Endothelial cell of umbilical vein (primary cell): ENCODE measurements around the gene LCE4A. TPM values are rescaled to one million over a fixed set of nuclear protein-coding genes. Genes with fewer than 3 reads are reported as not detected.

Experiments
- BruUV-seq: library from RNA; stranded (reverse); fragments of 400-500 nt; replicated peaks from 2 replicates; lab custom pipeline; 2021; lab: Mats Ljungman, UMichigan
- CTCF ChIA-PET: fragments of 300-600, 350-600 bp; sonication (Branson Sonifier 250); formaldehyde crosslinking; loops from one replicate; lab custom pipeline; 2021; ENCODE audit warnings: antibody characterized with exemption, inconsistent platforms; lab: Charles Lee
- POLR2A ChIA-PET: fragments of 300-600, 350-600 bp; sonication (Branson Sonifier 250); formaldehyde crosslinking; loops from one replicate; lab custom pipeline; 2021; ENCODE audit warnings: antibody characterized with exemption, inconsistent platforms; lab: Charles Lee
- DNase-seq: peaks from one replicate; pipeline ENCODE4 v3.0.0-alpha.2; 2011; ENCODE audit warnings: low read depth, low spot score
- FAIRE-seq: peaks from 2 replicates; lab custom pipeline; 2011; peaks lifted over from hg19 to GRCh38; lab: Jason Lieb, UNC
- H2AFZ ChIP-seq: 2 replicates; pipeline ENCODE4 v1.6.0; 2012; ENCODE audit warnings: low read depth, low read length, control low read depth, inconsistent platforms
- H3K27ac ChIP-seq: 2 replicates; pipeline ENCODE4 v1.5.1; 2011; ENCODE audit warnings: low read depth, mild to moderate bottlenecking, control low read depth, low read length, moderate library complexity; ENCODE audit not compliant: insufficient read depth
- H3K27me3 ChIP-seq, 2 experiments: 2 replicates each; pipeline versions ENCODE4 v1.6.0 to v1.6.1; 2011; ENCODE audit warnings: low read length in 2 of 2, mixed read lengths in 1 of 2; ENCODE audit not compliant: control insufficient read depth in 2 of 2, insufficient read depth in 2 of 2
- H3K36me3 ChIP-seq, 2 experiments: 2 replicates in 1 of 2; 3 replicates in 1 of 2; pipeline ENCODE4 v1.5.1; 2011; ENCODE audit warnings: low read length in 2 of 2, mild to moderate bottlenecking in 1 of 2, moderate library complexity in 1 of 2; ENCODE audit not compliant: control insufficient read depth in 2 of 2, insufficient read depth in 2 of 2; ENCODE audit errors: extremely low read depth in 1 of 2
- H3K4me1 ChIP-seq: 3 replicates; pipeline ENCODE4 v1.5.1; 2011; ENCODE audit warnings: mild to moderate bottlenecking, low read length; ENCODE audit not compliant: control insufficient read depth, insufficient read depth; ENCODE audit errors: extremely low read depth
- H3K4me2 ChIP-seq: 2 replicates; pipeline ENCODE4 v1.6.1; 2011; ENCODE audit warnings: low read length, control low read depth, mixed read lengths; ENCODE audit not compliant: insufficient read depth
- H3K4me3 ChIP-seq, 3 experiments: fragments of 200-600 bp in 1 of 3; sonication (generic), shearing (Covaris generic) in 1 of 3; replicated peaks in 1 of 3; 2 replicates each; pipeline ENCODE4 v1.5.1; 2011 to 2016; ENCODE audit warnings: control low read depth in 3 of 3, low read length in 3 of 3, mild to moderate bottlenecking in 2 of 3, inconsistent platforms in 1 of 3, low read depth in 1 of 3, moderate library complexity in 1 of 3; ENCODE audit not compliant: insufficient read depth in 1 of 3
- H3K79me2 ChIP-seq: 2 replicates; pipeline ENCODE4 v1.6.0; 2012; ENCODE audit warnings: low read length, inconsistent platforms; ENCODE audit not compliant: control insufficient read depth, insufficient read depth
- H3K9ac ChIP-seq: replicated peaks from 2 replicates; pipeline ENCODE3; 2011; ENCODE audit warnings: low read length, control low read depth; ENCODE audit not compliant: insufficient read depth; ENCODE audit errors: extremely low read depth
- H3K9me1 ChIP-seq: replicated peaks from 3 replicates; pipeline ENCODE4 v1.6.0; 2011; ENCODE audit warnings: mild to moderate bottlenecking, low read length; ENCODE audit not compliant: control insufficient read depth, insufficient read depth; ENCODE audit errors: extremely low read depth
- H3K9me3 ChIP-seq: replicated peaks from 2 replicates; pipeline ENCODE4 v1.5.1; 2012; ENCODE audit warnings: low read length, inconsistent platforms; ENCODE audit not compliant: control insufficient read depth, insufficient read depth
- H4K20me1 ChIP-seq: replicated peaks from 2 replicates; pipeline ENCODE3; 2011; ENCODE audit warnings: mild to moderate bottlenecking, low read length; ENCODE audit not compliant: control insufficient read depth, insufficient read depth; ENCODE audit errors: extremely low read depth
- EZH2 ChIP-seq: IDR thresholded peaks from 2 replicates; pipeline ENCODE4 v1.6.1; 2012; ENCODE audit warnings: borderline replicate concordance, low read depth, mild to moderate bottlenecking, moderate library complexity, low read length, inconsistent platforms; ENCODE audit not compliant: severe bottlenecking
- FOS ChIP-seq: IDR thresholded peaks from 2 replicates; pipeline ENCODE4 v1.6.1; 2011; ENCODE audit warnings: mild to moderate bottlenecking, low read length, moderate library complexity, borderline replicate concordance; ENCODE audit not compliant: insufficient read depth
- GATA2 ChIP-seq: IDR thresholded peaks from 2 replicates; pipeline ENCODE4 v1.7.0; 2011; ENCODE audit warnings: low read depth, mild to moderate bottlenecking, moderate library complexity, mixed read lengths, low read length; ENCODE audit not compliant: insufficient read length, insufficient read depth
- JUN ChIP-seq: IDR thresholded peaks from 2 replicates; pipeline ENCODE4 v1.6.1; 2011; ENCODE audit warnings: borderline replicate concordance, low read depth; ENCODE audit not compliant: insufficient read length, insufficient read depth
- MYC ChIP-seq: IDR thresholded peaks from one replicate; pipeline ENCODE4 v1.6.1; 2011; ENCODE audit warnings: mild to moderate bottlenecking, low read depth, low read length
- POLR2A ChIP-seq: IDR thresholded peaks from 2 replicates; pipeline ENCODE4 v1.6.1; 2012; ENCODE audit warnings: low read depth, mild to moderate bottlenecking, control low read depth, low read length
- POLR2AphosphoS5 ChIP-seq: IDR thresholded peaks from 2 replicates; pipeline ENCODE4 v1.6.1; 2012; ENCODE audit warnings: low read depth, mild to moderate bottlenecking, control low read depth, low read length, moderate library complexity; ENCODE audit not compliant: insufficient read depth
- dilution Hi-C: fragments of 300-500 bp; cut with MboI; formaldehyde crosslinking; loops from one replicate; pipeline ENCODE4 v1.15.0; 2019; ENCODE audit warnings: low sequenced_read_pairs; ENCODE audit not compliant: extremely low pct_ligation_motif_present
- intact Hi-C: fragments of 100-400 bp; cut with micrococcal nuclease; formaldehyde crosslinking; loops from one replicate; pipeline ENCODE4 v1.10.0; 2022
- polyA plus RNA-seq, 4 experiments: library from polyadenylated mRNA; depleted of rRNA in 3 of 4; stranded (reverse) in 3 of 4; unstranded in 1 of 4; fragments of >200 nt; gene quantifications; 2 replicates each; pipeline versions ENCODE4 v1.2.1 to v1.2.3, GENCODE V29; 2011 to 2012; ENCODE audit warnings: missing spikeins in 1 of 4
- total RNA-seq: library from RNA; stranded (reverse); gene quantifications from 2 replicates; pipeline ENCODE4 v1.2.3, GENCODE V29; 2021
- TF ChIP-seq, protein P1 (sequence below), 2 donors: IDR thresholded peaks; 1 replicate in 1 of 2; 2 replicates in 1 of 2; pipeline ENCODE4 v1.5.1; 2011; ENCODE audit warnings: low read length in 2 of 2, mild to moderate bottlenecking in 2 of 2, moderate library complexity in 2 of 2, control low read depth in 1 of 2, inconsistent platforms in 1 of 2, low read depth in 1 of 2; ENCODE audit not compliant: insufficient read depth in 1 of 2; ENCODE audit errors: extremely low read depth in 1 of 2
- TF ChIP-seq, protein P2 (sequence below): IDR thresholded peaks from 2 replicates; pipeline ENCODE4 v1.6.1; 2011; ENCODE audit not compliant: insufficient read depth, insufficient read length

LCE4A gene
- total and polyA plus RNA-seq, 2 donors (not counting 3 experiments of a cell fraction or from before 2014, with no cell fraction given), result not detected

DNA sequence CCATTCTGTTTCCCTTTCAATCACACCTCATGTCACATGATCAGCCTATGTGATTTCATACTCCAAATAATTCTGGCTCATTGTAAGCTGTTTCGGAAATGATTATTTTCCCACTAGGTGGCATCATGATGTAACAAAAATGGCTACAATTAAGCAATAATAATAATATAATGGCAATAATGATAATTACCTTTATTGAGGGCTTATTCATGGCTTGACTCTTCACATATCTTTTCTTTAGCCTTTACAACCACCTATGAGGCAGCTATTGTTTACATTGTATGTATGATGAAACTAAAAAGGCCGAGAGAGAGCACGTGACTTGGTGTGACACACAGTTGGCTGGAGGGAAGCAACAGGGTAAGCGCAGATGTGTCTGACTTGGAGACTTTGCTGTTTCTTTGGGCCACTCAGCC, 37.3 kb downstream of the LCE4A start:
- H3K36me3 ChIP-seq, result no peaks in the 10 kb centered on the region
- H3K9me3 ChIP-seq, result no peaks in the 10 kb centered on the region
- H4K20me1 ChIP-seq, result no peaks in the 10 kb centered on the region
- dilution Hi-C loops (no loop called here), intact Hi-C loops (no loop called here)
- FAIRE-seq (no peak), DNase-seq (no peak)
- H3K27me3 ChIP-seq, result no peaks in the 10 kb centered on the region
- no peaks in the 10 kb centered on the region for H3K79me2 ChIP-seq
- ChIA-PET CTCF (interaction anchor here (0.6 kb wide), 1 partner anchor 448 kb away, joined by 3 read pairs; no protein-coding TSS in a partner anchor), POLR2A (no interaction called here)
- no peak overlapping the region for H3K9ac ChIP-seq
- no peaks in the 10 kb centered on the region for H3K9me1 ChIP-seq
- H3K4me1 ChIP-seq, result no peaks in the 10 kb centered on the region
- H2AFZ ChIP-seq, result no peak overlapping the region
- H3K4me2 ChIP-seq, result no peak overlapping the region
- H3K27ac ChIP-seq, result no peak overlapping the region
- H3K4me3 ChIP-seq, result no peak overlapping the region
- TF ChIP-seq EZH2 (no peak), POLR2A (no peak), MYC (no peak)
- TF ChIP-seq, protein P1, sequence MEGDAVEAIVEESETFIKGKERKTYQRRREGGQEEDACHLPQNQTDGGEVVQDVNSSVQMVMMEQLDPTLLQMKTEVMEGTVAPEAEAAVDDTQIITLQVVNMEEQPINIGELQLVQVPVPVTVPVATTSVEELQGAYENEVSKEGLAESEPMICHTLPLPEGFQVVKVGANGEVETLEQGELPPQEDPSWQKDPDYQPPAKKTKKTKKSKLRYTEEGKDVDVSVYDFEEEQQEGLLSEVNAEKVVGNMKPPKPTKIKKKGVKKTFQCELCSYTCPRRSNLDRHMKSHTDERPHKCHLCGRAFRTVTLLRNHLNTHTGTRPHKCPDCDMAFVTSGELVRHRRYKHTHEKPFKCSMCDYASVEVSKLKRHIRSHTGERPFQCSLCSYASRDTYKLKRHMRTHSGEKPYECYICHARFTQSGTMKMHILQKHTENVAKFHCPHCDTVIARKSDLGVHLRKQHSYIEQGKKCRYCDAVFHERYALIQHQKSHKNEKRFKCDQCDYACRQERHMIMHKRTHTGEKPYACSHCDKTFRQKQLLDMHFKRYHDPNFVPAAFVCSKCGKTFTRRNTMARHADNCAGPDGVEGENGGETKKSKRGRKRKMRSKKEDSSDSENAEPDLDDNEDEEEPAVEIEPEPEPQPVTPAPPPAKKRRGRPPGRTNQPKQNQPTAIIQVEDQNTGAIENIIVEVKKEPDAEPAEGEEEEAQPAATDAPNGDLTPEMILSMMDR (IDR thresholded peaks at IDR 0.05; ENCODE audit: extremely low read depth in 1 of 2, insufficient read depth in 1 of 2, low read depth in 1 of 2, low read length in 2 of 2), result no peak
- no TSS peak for BruUV-seq

DNA sequence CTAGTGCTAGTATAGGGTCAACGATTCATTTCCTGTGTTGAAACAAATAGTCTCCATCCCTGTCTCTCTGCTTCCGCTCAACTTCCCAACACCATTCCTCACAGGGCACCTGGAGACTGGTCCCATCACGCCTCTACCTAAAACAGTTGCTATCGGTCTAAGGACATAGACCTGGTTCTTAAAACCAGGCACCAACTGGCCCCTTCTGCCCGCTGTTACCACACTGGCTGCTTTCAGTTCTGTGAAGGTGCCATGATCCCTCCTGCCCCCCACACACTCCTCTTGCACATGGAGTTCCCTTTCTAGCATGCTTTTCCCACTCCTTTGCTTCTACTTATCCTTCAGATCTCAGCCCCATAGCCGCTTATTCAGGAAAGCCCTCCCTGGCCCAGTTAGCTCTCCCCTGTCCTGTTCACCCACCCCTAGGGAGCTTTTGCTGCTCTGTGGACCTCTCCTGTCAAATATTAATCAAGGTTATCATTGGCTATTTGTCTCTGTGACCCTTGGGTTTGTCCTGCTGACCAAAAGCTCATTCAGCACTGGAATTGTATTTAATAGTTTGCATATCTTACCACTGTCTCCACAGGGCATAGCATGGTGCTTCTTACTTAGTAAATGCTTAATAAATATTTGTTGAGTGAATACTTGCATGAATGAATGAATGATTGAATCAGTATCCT, 37.9 kb downstream of the LCE4A start:
- H2AFZ ChIP-seq, result no peak overlapping the region
- ChIA-PET POLR2A (no interaction called here), CTCF (interaction anchor here (0.6 kb wide), 1 partner anchor 447 kb away, joined by 3 read pairs; no protein-coding TSS in a partner anchor)
- no peaks in the 10 kb centered on the region for H3K36me3 ChIP-seq
- H3K9ac ChIP-seq, result no peak overlapping the region
- BruUV-seq, result no TSS peak
- dilution Hi-C loops (no loop called here), intact Hi-C loops (no loop called here)
- H3K9me1 ChIP-seq, result no peaks in the 10 kb centered on the region
- no peaks in the 10 kb centered on the region for H3K9me3 ChIP-seq
- no peaks in the 10 kb centered on the region for H3K79me2 ChIP-seq
- no peak overlapping the region for H3K4me3 ChIP-seq
- H3K4me1 ChIP-seq, result no peaks in the 10 kb centered on the region
- H3K27me3 ChIP-seq, result no peaks in the 10 kb centered on the region
- no peak overlapping the region for H3K4me2 ChIP-seq
- FAIRE-seq (no peak), DNase-seq (no peak)
- H4K20me1 ChIP-seq, result no peaks in the 10 kb centered on the region
- TF ChIP-seq MYC (no peak), JUN (no peak), POLR2AphosphoS5 (no peak), EZH2 (no peak), POLR2A (no peak), GATA2 (no peak), FOS (no peak)
- TF ChIP-seq, protein P1 (IDR thresholded peaks at IDR 0.05; ENCODE audit: extremely low read depth in 1 of 2, insufficient read depth in 1 of 2, low read depth in 1 of 2, low read length in 2 of 2), result no peak
- TF ChIP-seq, protein P2, sequence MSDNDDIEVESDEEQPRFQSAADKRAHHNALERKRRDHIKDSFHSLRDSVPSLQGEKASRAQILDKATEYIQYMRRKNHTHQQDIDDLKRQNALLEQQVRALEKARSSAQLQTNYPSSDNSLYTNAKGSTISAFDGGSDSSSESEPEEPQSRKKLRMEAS, result no peak
- no peak overlapping the region for H3K27ac ChIP-seq
